Measurements from ENCODE around the gene NFYA. TPM values are rescaled to one million over a fixed set of nuclear protein-coding genes. Genes with fewer than 3 reads are reported as not detected.

NFYA gene
- total and polyA plus RNA-seq, 4 donors = 2.2 to 28.4 (median 10.1) TPM

- TF ChIP-seq HNF4A (conservative IDR thresholded peaks at IDR 0.05) = no peak
- TF ChIP-seq, protein P1, sequence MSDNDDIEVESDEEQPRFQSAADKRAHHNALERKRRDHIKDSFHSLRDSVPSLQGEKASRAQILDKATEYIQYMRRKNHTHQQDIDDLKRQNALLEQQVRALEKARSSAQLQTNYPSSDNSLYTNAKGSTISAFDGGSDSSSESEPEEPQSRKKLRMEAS (IDR thresholded peaks at IDR 0.05) = no peak
- no peak for TF ChIP-seq RXRA (IDR thresholded peaks at IDR 0.05)
- TF ChIP-seq GABPA (IDR thresholded peaks at IDR 0.05 in 1 of 2, conservative IDR thresholded peaks at IDR 0.05 in 1 of 2) = no peak
- TF ChIP-seq NR2F2 (IDR thresholded peaks at IDR 0.05) = no peak
- TF ChIP-seq FOXA2 (IDR thresholded peaks at IDR 0.05) = no peak
- TF ChIP-seq YY1 (IDR thresholded peaks at IDR 0.05) = no peak
- no peak for TF ChIP-seq TAF1 (conservative IDR thresholded peaks at IDR 0.05)
- no peak for TF ChIP-seq JUND (IDR thresholded peaks at IDR 0.05)
Observed at GRCh38 chr6:41043151-41043550, 29.6 kb upstream of the NFYA start (continued).

- peak; percentile 38 for DNase-seq (ENCODE audit: low spot score)
- no peaks in the 10 kb centered on the region for H3K36me3 ChIP-seq (ENCODE audit: control insufficient read depth in 4 of 4, insufficient read depth in 3 of 4, low read depth in 1 of 4, low read length in 3 of 4)
- no peak overlapping the region for H3K4me3 ChIP-seq (ENCODE audit: low read depth in 1 of 3, low read length in 3 of 3)
- H3K4me1 ChIP-seq (ENCODE audit: control insufficient read depth in 4 of 4, insufficient read depth in 4 of 4, low read length in 3 of 4) = peaks cover 6 to 35% (median 25%) of the 10 kb centered on the region in 4 donors
- no peaks in the 10 kb centered on the region for H3K9me3 ChIP-seq (ENCODE audit: control insufficient read depth in 4 of 4, low read length in 3 of 4)
- 29% methylated on average over 5 of the region's 5 CpGs for WGBS
- H3K27ac ChIP-seq (ENCODE audit: low read depth in 1 of 2, low read length in 2 of 2) = peak overlapping the region; percentile 66 to 79
- no peaks in the 10 kb centered on the region for H3K27me3 ChIP-seq (ENCODE audit: control insufficient read depth in 4 of 4, insufficient read depth in 4 of 4, low read length in 3 of 4)
- H3K9ac ChIP-seq (ENCODE audit: low read depth in 1 of 2, low read length in 2 of 2) = no peak overlapping the region
- TF ChIP-seq ATF3 (IDR thresholded peaks at IDR 0.05) = no peak
- TF ChIP-seq, protein P1 (IDR thresholded peaks at IDR 0.05) = no peak
- TF ChIP-seq JUND (IDR thresholded peaks at IDR 0.05) = no peak
- TF ChIP-seq EGR1 (IDR thresholded peaks at IDR 0.05; ENCODE audit: low read depth in 2 of 2) = no peak
- TF ChIP-seq RXRA (IDR thresholded peaks at IDR 0.05) = no peak
- no peak for TF ChIP-seq REST (IDR thresholded peaks at IDR 0.05)
- TF ChIP-seq, protein P2, sequence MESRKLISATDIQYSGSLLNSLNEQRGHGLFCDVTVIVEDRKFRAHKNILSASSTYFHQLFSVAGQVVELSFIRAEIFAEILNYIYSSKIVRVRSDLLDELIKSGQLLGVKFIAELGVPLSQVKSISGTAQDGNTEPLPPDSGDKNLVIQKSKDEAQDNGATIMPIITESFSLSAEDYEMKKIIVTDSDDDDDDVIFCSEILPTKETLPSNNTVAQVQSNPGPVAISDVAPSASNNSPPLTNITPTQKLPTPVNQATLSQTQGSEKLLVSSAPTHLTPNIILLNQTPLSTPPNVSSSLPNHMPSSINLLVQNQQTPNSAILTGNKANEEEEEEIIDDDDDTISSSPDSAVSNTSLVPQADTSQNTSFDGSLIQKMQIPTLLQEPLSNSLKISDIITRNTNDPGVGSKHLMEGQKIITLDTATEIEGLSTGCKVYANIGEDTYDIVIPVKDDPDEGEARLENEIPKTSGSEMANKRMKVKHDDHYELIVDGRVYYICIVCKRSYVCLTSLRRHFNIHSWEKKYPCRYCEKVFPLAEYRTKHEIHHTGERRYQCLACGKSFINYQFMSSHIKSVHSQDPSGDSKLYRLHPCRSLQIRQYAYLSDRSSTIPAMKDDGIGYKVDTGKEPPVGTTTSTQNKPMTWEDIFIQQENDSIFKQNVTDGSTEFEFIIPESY (IDR thresholded peaks at IDR 0.05) = no peak
- TF ChIP-seq GABPA (IDR thresholded peaks at IDR 0.05 in 1 of 2, conservative IDR thresholded peaks at IDR 0.05 in 1 of 2) = no peak
- no peak for TF ChIP-seq NR2F2 (IDR thresholded peaks at IDR 0.05)
- no peak for TF ChIP-seq TAF1 (conservative IDR thresholded peaks at IDR 0.05)
Observed at GRCh38 chr6:41045664-41046063, 27.1 kb upstream of the NFYA start.

DNA sequence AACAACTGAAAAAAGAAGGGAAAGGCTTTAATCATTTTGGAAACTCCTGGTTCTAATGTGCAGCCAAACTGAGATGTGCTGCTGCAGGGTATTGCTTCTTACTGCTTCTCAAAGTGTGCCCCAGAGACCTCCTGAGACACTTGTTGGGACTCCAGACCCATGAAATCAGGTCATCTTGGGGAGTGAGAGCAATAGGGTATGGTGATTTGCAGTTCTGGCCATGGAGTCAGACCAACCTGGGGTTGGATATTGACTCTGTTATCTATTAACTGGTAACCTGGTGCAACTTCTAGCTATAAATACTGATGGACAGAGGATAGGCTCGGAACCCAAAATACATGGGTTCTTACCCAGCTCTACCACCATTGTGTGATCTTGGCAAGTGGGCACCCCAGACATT, 26.7 kb upstream of the NFYA start:
- Histone ChIP-seq H3K4me1 (ENCODE audit: control insufficient read depth in 4 of 4, insufficient read depth in 4 of 4, low read length in 3 of 4) (peaks cover 6 to 31% (median 21%) of the 10 kb centered on the region in 4 donors), H3K9me3 (ENCODE audit: control insufficient read depth in 4 of 4, low read length in 3 of 4) (no peaks in the 10 kb centered on the region), H3K36me3 (ENCODE audit: control insufficient read depth in 4 of 4, insufficient read depth in 3 of 4, low read depth in 1 of 4, low read length in 3 of 4) (no peaks in the 10 kb centered on the region), H3K27me3 (ENCODE audit: control insufficient read depth in 4 of 4, insufficient read depth in 4 of 4, low read length in 3 of 4) (no peaks in the 10 kb centered on the region), H3K27ac (ENCODE audit: low read depth in 1 of 2, low read length in 2 of 2) (peak overlapping the region; percentile 66 to 79), H3K9ac (ENCODE audit: low read depth in 1 of 2, low read length in 2 of 2) (no peak overlapping the region), H3K4me3 (ENCODE audit: low read depth in 1 of 3, low read length in 3 of 3) (no peak overlapping the region)
- 46% methylated on average over 1 of the region's 1 CpG for WGBS
- DNase-seq (ENCODE audit: low spot score) = peak; percentile 32
- no peak for TF ChIP-seq FOXA2 (IDR thresholded peaks at IDR 0.05)
- no peak for TF ChIP-seq ATF3 (IDR thresholded peaks at IDR 0.05)
- TF ChIP-seq, protein P2 (IDR thresholded peaks at IDR 0.05) = no peak
- peak; percentile 70 for TF ChIP-seq YY1 (IDR thresholded peaks at IDR 0.05)
- TF ChIP-seq, protein P1 (IDR thresholded peaks at IDR 0.05) = no peak
- TF ChIP-seq RXRA (IDR thresholded peaks at IDR 0.05) = peak in 1 of 2 donors; percentile 53
- peak; percentile 54 for TF ChIP-seq REST (IDR thresholded peaks at IDR 0.05)
- peak; percentile 77 for TF ChIP-seq SP1 (IDR thresholded peaks at IDR 0.05)
- TF ChIP-seq HNF4A (conservative IDR thresholded peaks at IDR 0.05) = peak; percentile 39 to 55
- no peak for TF ChIP-seq RAD21 (IDR thresholded peaks at IDR 0.05)
- no peak for TF ChIP-seq NR2F2 (IDR thresholded peaks at IDR 0.05)
- TF ChIP-seq TAF1 (conservative IDR thresholded peaks at IDR 0.05) = peak; percentile 83
